HG03103 (cell line): ENCODE measurements around the gene PGF.
"Not testable (repeated sequence)": the region's sequence is repeated elsewhere in the genome, so short reads cannot be mapped to it uniquely, and the experiment has no call there.

ENCODE experiments used
- ATAC-seq: cut with Tn5 transposase; IDR thresholded peaks from one replicate; pipeline ENCODE4 v1.9.1; 2021; ENCODE audit warnings: low read depth; ENCODE audit not compliant: unreplicated experiment

PGF gene

DNA sequence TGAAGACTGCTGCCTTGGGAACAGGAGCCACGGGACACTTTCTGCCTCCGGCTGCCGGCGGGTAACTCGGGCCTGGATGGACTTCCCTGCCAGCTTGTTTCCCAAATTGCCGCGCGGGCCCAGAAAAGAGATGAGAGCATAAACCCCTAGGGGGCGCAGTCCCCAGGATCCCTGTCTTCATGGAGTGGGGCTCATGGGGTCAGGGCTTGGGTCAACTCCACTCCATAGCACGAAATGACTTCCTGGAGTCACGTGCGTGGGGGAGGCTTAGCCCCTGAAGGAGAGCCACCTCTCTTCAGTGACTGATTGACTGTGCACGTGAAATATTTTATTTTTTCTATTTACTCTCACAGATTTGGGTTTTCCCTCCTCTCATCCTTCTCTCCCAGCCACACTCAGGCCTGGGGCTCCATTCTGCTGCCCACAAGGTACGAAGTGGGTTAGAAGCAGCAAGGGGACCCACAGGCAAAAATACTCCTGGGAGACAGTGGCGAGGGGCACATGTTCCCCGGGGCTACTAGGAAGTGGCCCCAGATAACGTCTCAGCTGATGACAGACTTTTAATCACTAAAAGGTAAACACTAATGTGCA lies 10.0 kb downstream of the PGF start:
- ATAC-seq: no peak

DNA sequence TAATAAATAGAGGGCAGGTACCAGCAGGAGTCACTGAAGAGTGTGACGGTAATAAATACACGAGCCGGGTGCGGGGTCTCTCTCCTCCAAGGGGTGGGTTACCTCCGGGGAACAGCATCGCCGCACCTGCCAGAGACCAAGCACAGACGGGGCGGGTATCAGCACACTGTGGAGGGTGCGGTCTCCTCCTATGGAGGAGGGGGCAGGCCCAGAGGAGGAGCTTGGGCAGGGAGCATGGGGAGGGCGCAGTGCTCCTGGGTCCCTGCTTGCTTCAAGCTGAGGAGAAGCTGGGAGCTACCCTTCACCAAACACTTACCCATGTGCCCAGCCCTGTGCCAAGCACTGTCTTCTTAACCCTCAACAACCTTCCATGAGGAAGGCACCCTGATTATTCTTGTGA lies 12.8 kb downstream of the PGF start:
- ATAC-seq: no peak

GRCh38 chr14:74942181-74942580 lies 13.2 kb downstream of the PGF start:
- no peak for ATAC-seq

GRCh38 chr14:74941676-74942097 lies 13.7 kb downstream of the PGF start:
- no peak for ATAC-seq

DNA sequence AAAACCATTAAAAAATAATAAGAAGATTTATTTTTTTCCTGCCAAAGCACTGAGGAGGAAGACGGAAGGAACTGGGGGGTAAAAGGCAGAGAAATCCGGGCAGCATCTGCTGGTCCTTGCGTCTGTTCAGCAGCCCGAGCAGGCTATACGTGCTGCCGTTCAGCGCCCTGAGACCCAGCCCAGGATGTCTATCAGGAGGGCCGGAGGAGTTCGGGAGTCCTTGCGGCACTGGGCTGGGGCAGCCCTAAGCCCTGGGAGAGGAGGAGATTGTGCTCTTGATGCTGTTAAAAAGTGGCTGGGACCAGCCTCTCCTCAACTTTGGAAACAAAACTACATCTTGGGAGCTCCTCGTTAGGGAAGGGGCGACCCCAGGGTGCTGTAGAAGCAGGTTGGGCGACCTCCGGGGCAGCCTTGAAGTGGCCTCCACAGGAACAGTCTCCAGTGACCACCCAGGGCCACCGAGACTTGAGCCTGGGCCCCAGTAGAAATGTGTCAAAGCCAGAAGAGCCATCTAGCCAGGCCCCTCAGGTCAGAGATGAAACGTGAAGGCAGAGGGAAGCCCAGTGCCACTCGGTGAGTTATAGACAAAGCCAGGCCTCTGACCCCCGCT lies 14.3 kb downstream of the PGF start:
- no peak for ATAC-seq

GRCh38 chr14:74938531-74939495 lies 16.6 kb downstream of the PGF start:
- ATAC-seq: no peak

DNA sequence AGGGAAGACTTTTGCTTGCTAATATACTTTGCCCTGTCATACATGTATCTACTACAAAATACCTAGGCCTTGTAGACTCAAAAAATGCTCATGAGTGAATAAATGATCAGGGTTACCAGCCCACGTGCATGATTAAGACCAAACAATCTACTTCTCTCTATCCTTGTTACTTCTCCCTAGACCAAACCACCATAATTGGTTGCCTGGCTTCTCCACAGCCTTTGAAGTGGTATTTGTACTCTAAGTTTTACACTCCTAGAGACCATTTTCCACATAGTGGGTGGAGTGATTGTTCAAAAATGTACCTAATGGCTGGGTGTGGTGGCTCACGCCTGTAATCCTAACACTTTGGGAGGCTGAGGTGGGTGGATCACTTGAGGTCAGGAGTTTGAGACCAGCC lies 18.2 kb downstream of the PGF start:
- no peak for ATAC-seq

- ATAC-seq: no peak
Observed at GRCh38 chr14:74936731-74937130, 18.7 kb downstream of the PGF start.

- no peak for ATAC-seq
Observed at GRCh38 chr14:74936151-74936550, 19.2 kb downstream of the PGF start.

DNA sequence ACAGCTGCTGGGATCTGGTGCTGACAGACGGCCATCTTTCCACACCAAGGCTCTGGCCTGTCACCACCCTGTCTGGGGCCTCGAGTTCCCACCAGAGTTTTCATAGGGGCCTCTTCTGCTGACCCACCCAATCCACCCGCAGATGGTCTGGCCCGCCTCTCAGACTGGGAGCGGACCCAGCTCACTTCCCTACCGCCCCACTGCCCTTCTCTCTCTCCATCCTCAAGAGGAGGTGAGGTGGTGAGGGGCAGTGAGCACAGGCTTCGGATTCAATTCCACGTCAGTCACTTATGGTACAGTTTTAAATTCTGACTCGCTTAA lies 20.1 kb downstream of the PGF start:
- ATAC-seq: no peak

DNA sequence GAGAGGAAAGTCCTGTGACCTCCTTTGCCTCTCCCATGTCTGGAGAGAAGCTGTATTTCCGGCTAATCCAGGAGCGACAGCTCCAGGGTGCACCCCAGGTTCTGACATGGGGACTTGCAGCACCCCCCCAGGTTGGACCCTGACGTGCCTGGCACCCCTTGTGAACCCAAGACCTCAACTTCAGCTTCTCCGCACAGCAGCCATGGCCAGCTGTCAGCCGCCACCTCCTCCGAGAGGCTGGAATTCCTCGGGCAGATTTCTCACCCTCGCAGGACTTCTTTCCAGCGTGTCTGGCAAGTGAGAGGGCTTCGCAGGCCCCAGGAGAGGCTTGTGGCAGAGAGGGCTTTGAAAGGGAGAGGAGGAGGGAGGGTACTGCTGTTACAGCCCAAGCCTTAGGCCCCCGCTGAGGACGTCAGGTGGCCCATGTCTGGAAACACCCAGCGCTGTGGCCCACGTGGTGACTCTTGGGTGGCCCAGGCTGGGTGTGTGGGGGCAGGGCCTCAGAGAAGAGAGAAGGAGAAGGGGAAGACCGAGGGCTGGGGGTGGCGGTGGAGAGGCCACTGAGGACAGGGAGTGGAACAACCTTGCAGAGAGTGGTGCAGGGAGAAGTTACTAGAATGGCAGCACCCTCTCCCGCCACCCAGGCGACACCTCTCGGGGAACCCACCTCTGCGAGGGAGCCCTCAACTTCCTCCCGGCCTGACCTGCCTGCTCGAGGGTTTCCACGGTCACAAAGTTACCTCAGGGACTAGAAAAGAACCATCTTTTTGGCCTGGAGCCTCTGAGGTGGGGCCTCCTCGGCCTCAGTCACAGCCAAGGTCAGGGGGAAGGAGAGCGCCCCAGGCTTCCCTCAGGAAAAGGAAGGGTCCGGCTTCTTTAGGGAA lies 20.7 kb downstream of the PGF start:
- ATAC-seq: no peak

- ATAC-seq: no peak
Observed at GRCh38 chr14:74934041-74934440, 21.4 kb downstream of the PGF start.

DNA sequence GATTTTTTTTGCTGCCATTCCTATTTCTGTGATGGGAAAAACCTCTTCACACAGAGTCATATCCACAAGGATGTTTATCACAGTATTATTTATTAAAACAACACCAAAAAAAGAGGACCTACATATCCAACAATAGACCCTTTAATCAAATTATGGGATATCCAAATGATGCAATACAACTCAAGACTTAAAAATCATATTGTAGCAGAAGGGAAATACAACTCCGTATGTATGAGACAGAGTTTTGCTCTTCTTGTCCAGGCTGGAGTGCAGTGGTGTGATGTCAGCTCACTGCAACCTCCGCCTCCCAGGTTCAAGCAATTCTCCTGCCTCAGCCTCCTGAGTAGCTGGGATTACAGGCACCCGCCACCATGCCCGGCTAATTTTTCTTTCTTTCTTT lies 22.5 kb downstream of the PGF start:
- not testable (repeated sequence) for ATAC-seq

GRCh38 chr14:74932401-74932901 lies 22.9 kb downstream of the PGF start:
- ATAC-seq: no peak

DNA sequence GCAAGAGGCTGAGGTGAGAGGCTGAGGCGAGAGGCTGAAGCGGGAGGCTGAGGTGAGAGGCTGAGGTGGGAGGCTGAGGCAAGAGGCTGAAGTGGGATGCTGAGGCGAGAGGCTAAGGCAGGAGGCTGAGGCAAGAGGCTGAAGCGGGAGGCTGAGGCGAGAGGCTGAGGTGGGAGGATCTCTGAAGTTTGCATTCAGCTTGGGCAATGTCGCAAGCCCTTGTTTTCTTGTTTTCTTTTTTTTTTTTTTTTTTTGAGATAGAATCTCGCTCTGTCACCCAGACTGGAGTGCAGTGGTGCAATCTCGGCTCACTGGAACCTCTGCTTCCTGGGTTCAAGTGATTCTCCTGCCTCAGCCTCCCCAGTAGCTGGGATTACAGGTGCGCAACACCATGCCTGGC lies 23.7 kb downstream of the PGF start:
- not testable (repeated sequence) for ATAC-seq

GRCh38 chr14:74929242-74929641 lies 26.2 kb downstream of the PGF start:
- no peak for ATAC-seq

DNA sequence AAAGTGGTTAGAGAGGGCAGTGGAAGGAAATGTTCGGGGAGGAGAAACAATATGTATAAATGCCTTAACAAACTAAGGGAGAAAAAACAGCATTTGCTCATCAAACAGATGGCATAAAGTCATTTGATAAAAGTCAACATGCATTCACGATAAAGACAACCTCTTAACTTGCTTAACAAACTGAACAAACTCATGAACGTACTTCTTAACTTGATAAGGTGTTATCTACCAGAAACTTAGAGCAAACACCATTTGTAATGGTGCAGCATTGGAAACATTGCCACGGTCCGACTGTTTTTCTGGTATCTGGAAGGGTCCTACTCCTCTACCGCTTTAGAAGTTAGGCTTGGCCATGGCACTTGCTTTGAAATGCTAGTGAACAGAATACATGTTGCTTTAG lies 28.2 kb downstream of the PGF start:
- no peak for ATAC-seq

- ATAC-seq: no peak
Observed at GRCh38 chr14:74924061-74924460, 31.3 kb downstream of the PGF start.

DNA sequence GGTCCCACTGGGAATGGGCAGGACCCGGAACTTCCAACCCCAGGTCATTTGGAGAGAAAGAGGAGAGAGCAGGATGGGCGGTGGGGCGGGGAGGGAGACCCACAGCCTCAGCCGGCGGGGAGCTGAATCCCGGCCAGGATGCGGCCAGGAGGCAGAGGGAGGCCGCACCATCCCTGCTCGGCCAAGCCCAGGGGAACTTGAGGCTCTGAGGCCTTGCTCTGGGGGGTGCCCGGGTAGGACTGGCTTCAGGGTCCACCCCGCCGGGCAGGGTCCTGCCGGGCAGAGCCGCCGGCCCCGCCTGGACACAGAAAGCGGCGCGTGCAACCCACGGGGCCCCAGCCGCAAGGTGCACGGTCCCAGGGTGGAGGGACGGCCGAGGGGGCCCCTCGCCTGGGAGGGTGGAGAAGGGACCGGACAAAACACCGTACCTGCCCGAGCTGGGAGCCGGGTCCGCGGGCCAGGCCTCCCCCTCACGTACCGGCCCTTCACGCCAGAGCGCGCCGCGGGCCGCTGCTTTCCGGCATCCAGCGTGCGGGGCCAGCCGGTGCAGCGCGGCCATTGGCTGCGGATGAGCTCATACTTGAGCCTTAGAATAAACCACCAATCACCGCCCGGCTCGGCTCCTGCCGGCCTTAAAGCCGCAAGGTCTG lies 32.5 kb downstream of the PGF start, which contains the start of gene RPS6KL1:
Gene RPS6KL1 (minus strand): TSS at position 509 of the 650 bp plus-strand sequence. CDS start 1,719 bp downstream, outside the sequence.
- ATAC-seq: peak; percentile 91
